ENCODE measurements around the gene POLR1C.

The POLR1C gene

GRCh38 chr6:43511824-43512415, 5.0 kb upstream of the POLR1C start:
- Histone ChIP-seq H3K4me1 (peaks cover 0 to 54% (median 37%) of the 10 kb centered on the region in 4 donors), H3K27ac (no peak overlapping the region), H3K9me3 (no peaks in the 10 kb centered on the region), H3K36me3 (peaks cover 29 to 45% (median 31%) of the 10 kb centered on the region in 3 donors), H3K4me3 (no peak overlapping the region), H3K27me3 (no peaks in the 10 kb centered on the region)
- no peak for TF ChIP-seq CTCF (IDR thresholded peaks at IDR 0.05)
- intact Hi-C loops (cut with DNase I; ENCODE audit: low total_unique reads) = loop anchor here (5.0 kb wide), 1 partner anchor 65 kb away; the partner anchor contains the start of genes POLH and XPO5
- DNase-seq = no peak

DNA sequence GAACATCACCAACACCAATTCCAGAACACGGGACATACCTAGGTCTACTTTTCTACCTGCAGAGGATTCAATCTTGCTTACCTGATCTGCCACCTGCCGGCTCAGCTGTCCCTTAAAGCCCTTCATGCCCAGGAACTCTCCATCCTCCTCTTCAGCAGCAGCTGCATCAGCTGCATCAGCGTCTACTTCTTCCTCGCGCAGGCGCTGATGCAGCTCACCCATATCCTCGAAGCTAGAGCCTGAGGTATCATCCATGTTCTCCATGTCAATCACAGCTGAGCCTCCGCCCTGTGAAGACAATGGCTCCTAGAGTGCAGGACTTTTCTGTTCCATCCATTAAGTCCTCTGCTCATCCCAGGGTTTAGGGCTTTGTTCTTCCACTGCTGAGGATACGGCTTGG, 1.1 kb upstream of the POLR1C start:
- Histone ChIP-seq H3K4me1 (peaks cover 0 to 45% (median 32%) of the 10 kb centered on the region in 4 donors), H3K27ac (peak overlapping the region; percentile 79 to 85), H3K9me3 (no peaks in the 10 kb centered on the region), H3K27me3 (no peaks in the 10 kb centered on the region), H3K4me3 (peak overlapping the region; percentile 60 to 85), H3K36me3 (peaks cover 29 to 63% (median 47%) of the 10 kb centered on the region in 3 donors)
- intact Hi-C loops (cut with DNase I; ENCODE audit: low total_unique reads) = no loop called here
- no peak for DNase-seq
- no peak for TF ChIP-seq CTCF (IDR thresholded peaks at IDR 0.05)

- TF ChIP-seq CTCF (IDR thresholded peaks at IDR 0.05) = no peak
These were observed 557 bp upstream of the POLR1C start for GRCh38 chr6:43516367-43516696.

GRCh38 chr6:43517505-43518357, 842 bp downstream of the POLR1C start:
- peaks cover 23 to 64% (median 49%) of the 10 kb centered on the region in 3 donors for H3K36me3 ChIP-seq
- peak overlapping the region; percentile 60 to 85 for H3K4me3 ChIP-seq
- peak overlapping the region; percentile 79 to 85 for H3K27ac ChIP-seq
- no peak for TF ChIP-seq CTCF (IDR thresholded peaks at IDR 0.05)
- H3K27me3 ChIP-seq = no peaks in the 10 kb centered on the region
- DNase-seq = no peak
- H3K9me3 ChIP-seq = no peaks in the 10 kb centered on the region
- intact Hi-C loops (cut with DNase I; ENCODE audit: low total_unique reads) = no loop called here
- peaks cover 0 to 43% (median 30%) of the 10 kb centered on the region in 4 donors for H3K4me1 ChIP-seq

More at GRCh38 chr6:43516367-43516696, 557 bp upstream of the POLR1C start:
- DNase-seq = no peak
- Histone ChIP-seq H3K4me1 (peaks cover 0 to 43% (median 30%) of the 10 kb centered on the region in 4 donors), H3K4me3 (peak overlapping the region; percentile 60 to 85), H3K27me3 (no peaks in the 10 kb centered on the region), H3K36me3 (peaks cover 24 to 64% (median 49%) of the 10 kb centered on the region in 3 donors), H3K27ac (peak overlapping the region; percentile 79 to 85), H3K9me3 (no peaks in the 10 kb centered on the region)
- intact Hi-C loops (cut with DNase I; ENCODE audit: low total_unique reads) = no loop called here

DNA sequence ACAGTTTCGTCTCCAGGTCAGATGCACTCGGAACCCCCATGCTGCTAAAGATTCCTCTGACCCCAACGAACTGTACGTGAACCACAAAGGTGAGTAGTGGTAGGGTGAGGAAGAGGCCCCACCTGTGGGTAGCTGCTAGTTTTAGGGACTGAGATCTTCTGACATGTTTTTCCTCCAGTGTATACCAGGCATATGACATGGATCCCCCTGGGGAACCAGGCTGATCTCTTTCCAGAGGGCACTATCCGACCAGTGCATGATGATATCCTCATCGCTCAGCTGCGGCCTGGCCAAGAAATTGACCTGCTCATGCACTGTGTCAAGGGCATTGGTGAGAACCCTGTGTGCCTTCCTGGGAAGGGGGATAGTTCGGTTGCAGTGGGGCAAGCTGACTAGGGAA, 3.2 kb downstream of the POLR1C start:
- no peaks in the 10 kb centered on the region for H3K9me3 ChIP-seq
- H3K27me3 ChIP-seq = no peaks in the 10 kb centered on the region
- no peak for DNase-seq
- H3K27ac ChIP-seq = no peak overlapping the region
- intact Hi-C loops (cut with DNase I; ENCODE audit: low total_unique reads) = no loop called here
- peaks cover 0 to 30% (median 25%) of the 10 kb centered on the region in 4 donors for H3K4me1 ChIP-seq
- TF ChIP-seq CTCF (IDR thresholded peaks at IDR 0.05) = no peak
- no peak overlapping the region for H3K4me3 ChIP-seq
- peaks cover 28 to 66% (median 59%) of the 10 kb centered on the region in 3 donors for H3K36me3 ChIP-seq

Data from tibial artery (tissue), 4 donors.